A549 (cell line): ENCODE data around the gene TUBA4B.

Source experiments
- BHLHE40 ChIP-seq: IDR thresholded peaks from 2 replicates; pipeline ENCODE4 v1.6.1; 2012; ENCODE audit warnings: low read depth, low read length, inconsistent platforms
- CEBPB ChIP-seq, 2 experiments: fragments of >200 bp in 1 of 2; sonication (Bioruptor Twin) in 1 of 2; formaldehyde crosslinking in 1 of 2; IDR thresholded peaks; 2 replicates each; pipeline ENCODE4 v1.6.1; 2012 to 2016
- CHD2 ChIP-seq: fragments of 150-350 bp; IDR thresholded peaks from 2 replicates; pipeline ENCODE4 v1.6.1; 2014; ENCODE audit warnings: low read length; ENCODE audit not compliant: partially characterized antibody
- ESRRA ChIP-seq: fragments of 150-350 bp; IDR thresholded peaks from 2 replicates; pipeline ENCODE4 v1.6.1; 2014; ENCODE audit warnings: mild to moderate bottlenecking, low read length, borderline replicate concordance
- HDAC2 ChIP-seq: fragments of 200-600 bp; sonication (generic); IDR thresholded peaks from 2 replicates; pipeline ENCODE4 v1.6.1; 2016
- JUNB ChIP-seq: fragments of >200 bp; sonication (Bioruptor Twin); formaldehyde crosslinking; IDR thresholded peaks from 2 replicates; pipeline ENCODE4 v1.6.1; 2016
- MAX ChIP-seq: IDR thresholded peaks from 2 replicates; pipeline ENCODE4 v1.6.1; 2012
- POLR2A ChIP-seq: IDR thresholded peaks from 2 replicates; pipeline ENCODE4 v1.6.1; 2012; ENCODE audit warnings: mild to moderate bottlenecking, low read length
- RNF2 ChIP-seq: fragments of 200-600 bp; sonication (generic); IDR thresholded peaks from 2 replicates; pipeline ENCODE4 v1.6.1; 2016; ENCODE audit warnings: low read depth, mild to moderate bottlenecking, antibody characterized with exemption, moderate library complexity, borderline replicate concordance
- ZNF302 ChIP-seq: fragments of 250-450 bp; sonication (Bioruptor Pico); IDR thresholded peaks from 2 replicates; pipeline ENCODE4 v1.9.0; 2021; ENCODE audit warnings: inconsistent platforms, mild to moderate bottlenecking, moderate library complexity
- TF ChIP-seq, protein P1 (sequence below): fragments of >200 bp; sonication (Bioruptor Twin); formaldehyde crosslinking; IDR thresholded peaks from 3 replicates; pipeline ENCODE4 v1.5.1; 2016
- TF ChIP-seq, protein P2 (sequence below): IDR thresholded peaks from 2 replicates; pipeline ENCODE4 v1.6.1; 2012; ENCODE audit warnings: low read depth, borderline replicate concordance
- TF ChIP-seq, protein P3 (sequence below): fragments of >200 bp; sonication (Bioruptor Twin); formaldehyde crosslinking; IDR thresholded peaks from 3 replicates; pipeline ENCODE4 v1.6.1; 2016
- TF ChIP-seq, protein P4 (sequence below): fragments of 200-600 bp; sonication (generic); IDR thresholded peaks from 2 replicates; pipeline ENCODE4 v1.6.1; 2016; ENCODE audit warnings: antibody characterized with exemption, mild to moderate bottlenecking, moderate library complexity

GRCh38 chr2:219244789-219245147 is 8.3 kb upstream of the TUBA4B start:
- TF ChIP-seq, protein P1, sequence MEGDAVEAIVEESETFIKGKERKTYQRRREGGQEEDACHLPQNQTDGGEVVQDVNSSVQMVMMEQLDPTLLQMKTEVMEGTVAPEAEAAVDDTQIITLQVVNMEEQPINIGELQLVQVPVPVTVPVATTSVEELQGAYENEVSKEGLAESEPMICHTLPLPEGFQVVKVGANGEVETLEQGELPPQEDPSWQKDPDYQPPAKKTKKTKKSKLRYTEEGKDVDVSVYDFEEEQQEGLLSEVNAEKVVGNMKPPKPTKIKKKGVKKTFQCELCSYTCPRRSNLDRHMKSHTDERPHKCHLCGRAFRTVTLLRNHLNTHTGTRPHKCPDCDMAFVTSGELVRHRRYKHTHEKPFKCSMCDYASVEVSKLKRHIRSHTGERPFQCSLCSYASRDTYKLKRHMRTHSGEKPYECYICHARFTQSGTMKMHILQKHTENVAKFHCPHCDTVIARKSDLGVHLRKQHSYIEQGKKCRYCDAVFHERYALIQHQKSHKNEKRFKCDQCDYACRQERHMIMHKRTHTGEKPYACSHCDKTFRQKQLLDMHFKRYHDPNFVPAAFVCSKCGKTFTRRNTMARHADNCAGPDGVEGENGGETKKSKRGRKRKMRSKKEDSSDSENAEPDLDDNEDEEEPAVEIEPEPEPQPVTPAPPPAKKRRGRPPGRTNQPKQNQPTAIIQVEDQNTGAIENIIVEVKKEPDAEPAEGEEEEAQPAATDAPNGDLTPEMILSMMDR: no peak
- TF ChIP-seq MAX (no peak), CHD2 (no peak), HDAC2 (no peak), JUNB (no peak), POLR2A (no peak), ESRRA (no peak), BHLHE40 (no peak), ZNF302 (no peak), CEBPB (IDR thresholded peaks at IDR 0.05) (no peak), RNF2 (no peak)
- TF ChIP-seq, protein P2, sequence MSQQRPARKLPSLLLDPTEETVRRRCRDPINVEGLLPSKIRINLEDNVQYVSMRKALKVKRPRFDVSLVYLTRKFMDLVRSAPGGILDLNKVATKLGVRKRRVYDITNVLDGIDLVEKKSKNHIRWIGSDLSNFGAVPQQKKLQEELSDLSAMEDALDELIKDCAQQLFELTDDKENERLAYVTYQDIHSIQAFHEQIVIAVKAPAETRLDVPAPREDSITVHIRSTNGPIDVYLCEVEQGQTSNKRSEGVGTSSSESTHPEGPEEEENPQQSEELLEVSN: no peak
- TF ChIP-seq, protein P3, sequence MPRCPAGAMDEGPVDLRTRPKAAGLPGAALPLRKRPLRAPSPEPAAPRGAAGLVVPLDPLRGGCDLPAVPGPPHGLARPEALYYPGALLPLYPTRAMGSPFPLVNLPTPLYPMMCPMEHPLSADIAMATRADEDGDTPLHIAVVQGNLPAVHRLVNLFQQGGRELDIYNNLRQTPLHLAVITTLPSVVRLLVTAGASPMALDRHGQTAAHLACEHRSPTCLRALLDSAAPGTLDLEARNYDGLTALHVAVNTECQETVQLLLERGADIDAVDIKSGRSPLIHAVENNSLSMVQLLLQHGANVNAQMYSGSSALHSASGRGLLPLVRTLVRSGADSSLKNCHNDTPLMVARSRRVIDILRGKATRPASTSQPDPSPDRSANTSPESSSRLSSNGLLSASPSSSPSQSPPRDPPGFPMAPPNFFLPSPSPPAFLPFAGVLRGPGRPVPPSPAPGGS: no peak
- TF ChIP-seq, protein P4, sequence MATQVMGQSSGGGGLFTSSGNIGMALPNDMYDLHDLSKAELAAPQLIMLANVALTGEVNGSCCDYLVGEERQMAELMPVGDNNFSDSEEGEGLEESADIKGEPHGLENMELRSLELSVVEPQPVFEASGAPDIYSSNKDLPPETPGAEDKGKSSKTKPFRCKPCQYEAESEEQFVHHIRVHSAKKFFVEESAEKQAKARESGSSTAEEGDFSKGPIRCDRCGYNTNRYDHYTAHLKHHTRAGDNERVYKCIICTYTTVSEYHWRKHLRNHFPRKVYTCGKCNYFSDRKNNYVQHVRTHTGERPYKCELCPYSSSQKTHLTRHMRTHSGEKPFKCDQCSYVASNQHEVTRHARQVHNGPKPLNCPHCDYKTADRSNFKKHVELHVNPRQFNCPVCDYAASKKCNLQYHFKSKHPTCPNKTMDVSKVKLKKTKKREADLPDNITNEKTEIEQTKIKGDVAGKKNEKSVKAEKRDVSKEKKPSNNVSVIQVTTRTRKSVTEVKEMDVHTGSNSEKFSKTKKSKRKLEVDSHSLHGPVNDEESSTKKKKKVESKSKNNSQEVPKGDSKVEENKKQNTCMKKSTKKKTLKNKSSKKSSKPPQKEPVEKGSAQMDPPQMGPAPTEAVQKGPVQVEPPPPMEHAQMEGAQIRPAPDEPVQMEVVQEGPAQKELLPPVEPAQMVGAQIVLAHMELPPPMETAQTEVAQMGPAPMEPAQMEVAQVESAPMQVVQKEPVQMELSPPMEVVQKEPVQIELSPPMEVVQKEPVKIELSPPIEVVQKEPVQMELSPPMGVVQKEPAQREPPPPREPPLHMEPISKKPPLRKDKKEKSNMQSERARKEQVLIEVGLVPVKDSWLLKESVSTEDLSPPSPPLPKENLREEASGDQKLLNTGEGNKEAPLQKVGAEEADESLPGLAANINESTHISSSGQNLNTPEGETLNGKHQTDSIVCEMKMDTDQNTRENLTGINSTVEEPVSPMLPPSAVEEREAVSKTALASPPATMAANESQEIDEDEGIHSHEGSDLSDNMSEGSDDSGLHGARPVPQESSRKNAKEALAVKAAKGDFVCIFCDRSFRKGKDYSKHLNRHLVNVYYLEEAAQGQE: no peak
